Measurements from ENCODE around the gene APPL2. TPM values are rescaled to one million over a fixed set of nuclear protein-coding genes. Genes with fewer than 3 reads are reported as not detected.

APPL2 gene
- total RNA-seq, 6 donors from 2014 or later = 23.8 to 72.3 (median 28.6) TPM

GRCh38 chr12:105170139-105170538, 65.8 kb downstream of the APPL2 start:
- Histone ChIP-seq H3K4me3 (no peak overlapping the region), H3K9me3 (no peaks in the 10 kb centered on the region), H3K27me3 (no peaks in the 10 kb centered on the region), H3K4me1 (no peaks in the 10 kb centered on the region), H3K36me3 (peaks cover 14 to 86% (median 31%) of the 10 kb centered on the region in 4 donors), H3K27ac (no peak overlapping the region)
- WGBS, 2 donors = 95 to 97% methylated on average over 3 of the region's 3 CpGs
- TF ChIP-seq EP300 (IDR thresholded peaks at IDR 0.05) (no peak), POLR2A (IDR thresholded peaks at IDR 0.05) (no peak), POLR2AphosphoS5 (IDR thresholded peaks at IDR 0.05) (no peak)
- TF ChIP-seq, protein P1, sequence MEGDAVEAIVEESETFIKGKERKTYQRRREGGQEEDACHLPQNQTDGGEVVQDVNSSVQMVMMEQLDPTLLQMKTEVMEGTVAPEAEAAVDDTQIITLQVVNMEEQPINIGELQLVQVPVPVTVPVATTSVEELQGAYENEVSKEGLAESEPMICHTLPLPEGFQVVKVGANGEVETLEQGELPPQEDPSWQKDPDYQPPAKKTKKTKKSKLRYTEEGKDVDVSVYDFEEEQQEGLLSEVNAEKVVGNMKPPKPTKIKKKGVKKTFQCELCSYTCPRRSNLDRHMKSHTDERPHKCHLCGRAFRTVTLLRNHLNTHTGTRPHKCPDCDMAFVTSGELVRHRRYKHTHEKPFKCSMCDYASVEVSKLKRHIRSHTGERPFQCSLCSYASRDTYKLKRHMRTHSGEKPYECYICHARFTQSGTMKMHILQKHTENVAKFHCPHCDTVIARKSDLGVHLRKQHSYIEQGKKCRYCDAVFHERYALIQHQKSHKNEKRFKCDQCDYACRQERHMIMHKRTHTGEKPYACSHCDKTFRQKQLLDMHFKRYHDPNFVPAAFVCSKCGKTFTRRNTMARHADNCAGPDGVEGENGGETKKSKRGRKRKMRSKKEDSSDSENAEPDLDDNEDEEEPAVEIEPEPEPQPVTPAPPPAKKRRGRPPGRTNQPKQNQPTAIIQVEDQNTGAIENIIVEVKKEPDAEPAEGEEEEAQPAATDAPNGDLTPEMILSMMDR (IDR thresholded peaks at IDR 0.05) = no peak
- no peak for DNase-seq
- ATAC-seq (ENCODE audit: low FRiP score in 2 of 2) = no peak

DNA sequence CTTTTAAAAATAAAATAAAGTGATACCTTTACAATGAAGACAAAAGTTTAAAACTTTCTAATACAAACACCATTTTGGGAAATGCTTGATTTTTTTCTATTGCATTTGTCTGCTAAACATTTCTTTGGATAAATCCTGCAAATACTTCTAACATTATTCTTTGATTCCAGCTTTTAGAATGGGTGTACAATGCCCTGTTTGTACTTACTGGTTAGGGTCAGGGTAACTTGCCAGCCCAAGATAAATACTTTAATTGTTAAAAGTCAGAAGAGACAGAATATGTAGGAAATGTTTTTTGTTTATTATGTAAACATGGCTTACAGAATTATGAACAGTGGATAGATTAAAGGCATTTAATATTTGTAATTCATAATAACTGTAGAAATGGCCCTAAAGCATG, 68.0 kb downstream of the APPL2 start:
- ATAC-seq (ENCODE audit: low FRiP score in 2 of 2) = no peak
- no peak for TF ChIP-seq EP300 (IDR thresholded peaks at IDR 0.05)
- TF ChIP-seq, protein P1 (IDR thresholded peaks at IDR 0.05) = no peak
- peaks cover 25 to 89% (median 43%) of the 10 kb centered on the region in 4 donors for H3K36me3 ChIP-seq

DNA sequence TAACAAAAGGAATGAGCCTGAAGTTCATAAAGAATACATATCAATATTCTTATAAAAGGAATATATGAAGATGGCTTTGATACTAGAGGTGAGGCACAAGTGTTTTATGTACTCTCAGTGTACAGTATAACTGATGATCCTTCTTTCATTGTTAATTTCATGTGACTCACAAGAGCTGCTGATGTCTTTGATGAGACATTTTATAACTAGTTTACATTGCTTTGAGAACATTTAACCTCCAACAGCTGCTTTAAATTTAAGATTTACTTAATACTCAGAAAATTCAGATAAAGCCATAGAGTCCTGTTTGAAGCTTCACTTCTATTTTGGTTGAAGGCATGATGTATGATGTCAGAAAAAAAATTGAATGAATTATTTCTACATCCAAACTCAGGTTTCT, 68.6 kb downstream of the APPL2 start:
- no peak for ATAC-seq (ENCODE audit: low FRiP score in 2 of 2)
- DNase-seq = no peak
- Histone ChIP-seq H3K27ac (no peak overlapping the region), H3K4me1 (no peaks in the 10 kb centered on the region), H3K4me3 (no peak overlapping the region), H3K9me3 (no peaks in the 10 kb centered on the region), H3K27me3 (no peaks in the 10 kb centered on the region), H3K36me3 (peaks cover 26 to 93% (median 49%) of the 10 kb centered on the region in 4 donors)
- no peak for TF ChIP-seq EP300 (IDR thresholded peaks at IDR 0.05)
- TF ChIP-seq, protein P1 (IDR thresholded peaks at IDR 0.05) = no peak
- TF ChIP-seq POLR2A (IDR thresholded peaks at IDR 0.05) = no peak
- no peak for TF ChIP-seq POLR2AphosphoS5 (IDR thresholded peaks at IDR 0.05)

More for the DNA sequence above, 68.0 kb downstream of the APPL2 start:
- Histone ChIP-seq H3K4me3 (no peak overlapping the region), H3K9me3 (no peaks in the 10 kb centered on the region), H3K4me1 (no peaks in the 10 kb centered on the region), H3K27ac (no peak overlapping the region), H3K27me3 (no peaks in the 10 kb centered on the region)
- DNase-seq = no peak

- Histone ChIP-seq H3K4me1 (no peaks in the 10 kb centered on the region), H3K9me3 (no peaks in the 10 kb centered on the region), H3K27me3 (no peaks in the 10 kb centered on the region), H3K27ac (no peak overlapping the region), H3K36me3 (peaks cover 27 to 93% (median 49%) of the 10 kb centered on the region in 4 donors), H3K4me3 (no peak overlapping the region)
- TF ChIP-seq EP300 (IDR thresholded peaks at IDR 0.05) (no peak), POLR2A (IDR thresholded peaks at IDR 0.05) (no peak), POLR2AphosphoS5 (IDR thresholded peaks at IDR 0.05) (no peak)
- TF ChIP-seq, protein P1 (IDR thresholded peaks at IDR 0.05) = no peak
- ATAC-seq (ENCODE audit: low FRiP score in 2 of 2) = no peak
- DNase-seq = no peak
- WGBS, 2 donors = 69 to 80% methylated on average over 1 of the region's 1 CpG
Measured at GRCh38 chr12:105166736-105167135, 69.2 kb downstream of the APPL2 start.

- no peaks in the 10 kb centered on the region for H3K9me3 ChIP-seq
- no peak for DNase-seq
- WGBS, 2 donors = 81 to 84% methylated on average over 2 of the region's 2 CpGs
- TF ChIP-seq POLR2AphosphoS5 (IDR thresholded peaks at IDR 0.05) (no peak), POLR2A (IDR thresholded peaks at IDR 0.05) (no peak), EP300 (IDR thresholded peaks at IDR 0.05) (no peak)
- TF ChIP-seq, protein P1 (IDR thresholded peaks at IDR 0.05) = no peak
- no peaks in the 10 kb centered on the region for H3K27me3 ChIP-seq
- H3K27ac ChIP-seq = no peak overlapping the region
- peaks cover 30 to 92% (median 56%) of the 10 kb centered on the region in 4 donors for H3K36me3 ChIP-seq
- no peak for ATAC-seq (ENCODE audit: low FRiP score in 2 of 2)
- no peaks in the 10 kb centered on the region for H3K4me1 ChIP-seq
- H3K4me3 ChIP-seq = no peak overlapping the region
Measured at GRCh38 chr12:105164068-105164467, 71.9 kb downstream of the APPL2 start.
